Islet precursor cell (in vitro differentiated cells): ENCODE results near the gene PAX3.

ENCODE experiments used
- DNase-seq: peaks from one replicate; pipeline ENCODE4 v3.0.0-alpha.2; 2018

The PAX3 gene

GRCh38 chr2:222268311-222268990, 30.3 kb downstream of the PAX3 start:
- no peak for DNase-seq

GRCh38 chr2:222264791-222265320, 33.9 kb downstream of the PAX3 start:
- no peak for DNase-seq

GRCh38 chr2:222261504-222261903, 37.3 kb downstream of the PAX3 start:
- no peak for DNase-seq

- DNase-seq = no peak
Observed at GRCh38 chr2:222257645-222258044, 41.2 kb downstream of the PAX3 start.

- DNase-seq = no peak
Observed at GRCh38 chr2:222256250-222256649, 42.5 kb downstream of the PAX3 start.

GRCh38 chr2:222255090-222255489, 43.7 kb downstream of the PAX3 start:
- no peak for DNase-seq

GRCh38 chr2:222250313-222250712, 48.5 kb downstream of the PAX3 start:
- no peak for DNase-seq

- no peak for DNase-seq
Observed at GRCh38 chr2:222249444-222249843, 49.4 kb downstream of the PAX3 start.

GRCh38 chr2:222248818-222249217, 50.0 kb downstream of the PAX3 start:
- no peak for DNase-seq

- no peak for DNase-seq
Observed at GRCh38 chr2:222248256-222248655, 50.5 kb downstream of the PAX3 start.

- DNase-seq = no peak
Observed at GRCh38 chr2:222242532-222242931, 56.3 kb downstream of the PAX3 start.

GRCh38 chr2:222241128-222241870, 57.5 kb downstream of the PAX3 start:
- DNase-seq = no peak

GRCh38 chr2:222240676-222241049, 58.1 kb downstream of the PAX3 start:
- DNase-seq = no peak

- no peak for DNase-seq
Observed at GRCh38 chr2:222239945-222240675, 58.7 kb downstream of the PAX3 start.

GRCh38 chr2:222239091-222239490, 59.7 kb downstream of the PAX3 start:
- DNase-seq = no peak

- DNase-seq = no peak
Observed at GRCh38 chr2:222238072-222238471, 60.7 kb downstream of the PAX3 start.

- no peak for DNase-seq
Observed at GRCh38 chr2:222232839-222233238, 66.0 kb downstream of the PAX3 start.

GRCh38 chr2:222232372-222232771, 66.4 kb downstream of the PAX3 start:
- DNase-seq = no peak

- no peak for DNase-seq
Observed at GRCh38 chr2:222228054-222228453, 70.7 kb downstream of the PAX3 start.

- no peak for DNase-seq
Observed at GRCh38 chr2:222218786-222219185, 80.0 kb downstream of the PAX3 start.

GRCh38 chr2:222217712-222218111, 81.1 kb downstream of the PAX3 start:
- DNase-seq = no peak

- DNase-seq = no peak
Observed at GRCh38 chr2:222214885-222215284, 83.9 kb downstream of the PAX3 start.

- no peak for DNase-seq
Observed at GRCh38 chr2:222213049-222213448, 85.7 kb downstream of the PAX3 start.

GRCh38 chr2:222212571-222212970, 86.2 kb downstream of the PAX3 start:
- DNase-seq = no peak
